GM19468 (cell line): Measurements from ENCODE around the gene SLC18B1.
A peak's percentile ranks its signal among the peaks of the same experiment; 100 is the strongest.

ENCODE experiments used
- ATAC-seq: cut with Tn5 transposase; IDR thresholded peaks from one replicate; pipeline ENCODE4 v1.9.1; 2021; ENCODE audit warnings: mild to moderate bottlenecking, moderate library complexity, moderate number of reproducible peaks; ENCODE audit not compliant: unreplicated experiment; ENCODE audit errors: extremely low read depth

Gene SLC18B1

DNA sequence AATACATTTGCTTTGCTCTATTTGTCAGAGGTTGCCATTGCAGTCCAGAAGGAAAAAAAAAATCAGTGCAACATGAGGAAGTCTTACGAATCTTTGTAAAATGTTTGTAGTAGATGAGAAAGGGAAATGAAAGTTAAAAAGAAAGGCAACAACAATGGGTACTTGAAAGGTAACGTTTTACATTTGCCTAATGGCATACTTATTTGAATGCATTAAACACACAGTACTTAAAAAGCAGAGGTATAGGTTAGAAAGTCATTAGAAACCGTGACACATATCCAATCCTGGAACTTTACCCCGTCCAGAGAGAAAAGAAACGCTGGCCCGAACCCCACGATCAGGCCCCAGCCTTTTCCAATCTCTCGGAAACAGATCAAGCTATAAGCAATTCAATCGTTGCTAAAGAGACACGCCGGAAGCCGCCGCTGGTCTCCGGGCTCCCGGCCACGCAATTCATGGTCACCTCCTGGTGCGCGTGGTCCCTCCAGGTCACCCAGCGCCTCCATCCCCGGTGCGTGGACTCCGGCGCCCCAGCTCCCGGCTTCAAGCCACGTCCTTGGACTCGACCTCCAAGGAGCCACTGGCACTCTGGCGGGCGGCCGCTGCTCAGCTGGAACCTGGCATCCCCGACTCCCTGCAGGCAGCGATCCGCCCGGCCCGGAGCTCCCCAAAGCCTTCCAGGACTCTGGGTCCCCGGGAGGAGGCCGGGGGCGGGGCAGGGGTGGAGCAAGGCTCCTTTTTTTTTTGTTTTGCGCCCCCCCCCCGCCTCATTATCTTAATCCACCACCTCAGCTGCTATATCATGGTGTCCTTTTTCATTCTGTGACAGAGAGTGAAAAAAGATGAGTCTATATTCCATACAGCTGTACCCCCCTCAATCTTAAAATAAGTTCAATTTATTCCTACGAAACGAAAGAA is at the start of gene SLC18B1:
Gene SLC18B1 (minus strand): TSS at position 687 of the 918 bp plus-strand sequence. CDS start 181 bp downstream, at position 506.
- peak; percentile 17 for ATAC-seq

DNA sequence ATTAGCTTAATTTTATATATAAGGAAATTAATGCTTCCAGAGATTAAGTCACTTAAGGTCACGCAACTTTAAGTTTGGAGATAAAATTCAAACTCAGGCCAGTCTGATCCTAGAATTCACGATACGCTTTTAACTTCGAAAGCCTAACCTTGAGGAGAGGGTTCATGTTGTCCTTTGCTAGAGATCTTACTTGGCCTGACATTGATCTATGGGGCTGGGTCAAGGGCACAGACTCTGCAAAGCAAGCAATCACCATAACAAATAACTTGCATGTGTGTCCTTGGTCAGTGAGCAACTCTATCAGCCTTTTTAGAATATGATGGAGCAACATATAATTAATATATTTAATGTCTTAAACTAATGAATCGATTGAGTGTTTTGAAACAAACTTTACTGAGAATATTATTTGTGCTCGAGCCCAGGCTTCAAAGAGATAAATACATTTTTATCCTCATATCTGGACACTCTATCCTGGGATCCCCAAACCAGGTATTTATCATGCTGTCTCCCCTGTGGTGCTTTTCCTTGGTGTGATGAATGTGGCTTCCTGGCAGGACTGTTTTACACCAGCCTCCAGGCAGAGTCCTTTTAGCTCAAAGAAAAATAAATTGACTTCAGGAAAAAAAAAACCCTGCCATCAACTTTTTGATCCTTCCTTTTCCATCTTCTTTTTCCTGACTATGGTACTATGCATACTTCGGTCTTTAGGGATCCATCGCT is 45.0 kb upstream of the SLC18B1 start:
- ATAC-seq, result no peak

DNA sequence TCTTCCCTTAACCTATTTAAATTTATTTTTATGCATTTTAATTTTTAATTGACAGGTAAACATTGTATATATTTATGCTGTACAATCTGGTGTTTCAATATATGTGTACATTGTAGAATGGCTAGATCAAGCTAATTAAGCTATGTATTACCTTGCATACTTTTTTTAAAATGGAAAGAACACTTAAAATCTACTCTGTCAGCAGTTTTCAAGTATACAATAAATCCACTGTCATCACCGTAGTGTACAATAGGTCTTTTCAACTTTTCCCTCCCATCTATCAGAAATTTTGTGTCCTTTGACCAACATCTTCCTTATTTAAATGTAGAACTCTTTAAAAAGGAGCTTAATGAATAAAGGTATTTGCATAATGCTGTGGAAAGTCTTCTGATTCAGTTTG is 43.5 kb upstream of the SLC18B1 start:
- no peak for ATAC-seq

GRCh38 chr6:132832891-132833290 is 34.5 kb upstream of the SLC18B1 start:
- no peak for ATAC-seq

GRCh38 chr6:132830334-132830751 is 31.9 kb upstream of the SLC18B1 start:
- no peak for ATAC-seq

- ATAC-seq, result no peak
These were observed 22.4 kb upstream of the SLC18B1 start for GRCh38 chr6:132820629-132821381.

GRCh38 chr6:132819405-132820161 is 21.1 kb upstream of the SLC18B1 start:
- ATAC-seq, result no peak

GRCh38 chr6:132818404-132819359 is 20.2 kb upstream of the SLC18B1 start:
- ATAC-seq, result no peak

GRCh38 chr6:132817554-132818403 is 19.3 kb upstream of the SLC18B1 start:
- ATAC-seq, result no peak

DNA sequence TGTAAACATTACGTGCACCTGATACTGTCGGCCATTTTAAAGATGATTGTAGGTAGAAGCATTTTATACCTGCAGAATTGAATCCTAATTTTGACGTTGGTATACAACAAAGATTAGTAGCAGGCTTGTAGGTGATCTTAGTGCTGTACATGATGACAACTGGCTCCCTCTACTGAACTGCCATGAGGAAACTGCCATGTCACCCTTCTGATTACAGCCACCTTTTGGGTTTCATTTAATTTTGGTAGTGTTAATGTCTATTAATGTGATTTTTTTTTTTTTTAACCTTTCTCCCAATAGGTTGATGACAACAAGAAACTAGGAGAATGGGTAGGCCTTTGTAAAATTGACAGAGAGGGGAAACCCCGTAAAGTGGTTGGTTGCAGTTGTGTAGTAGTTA is 18.2 kb upstream of the SLC18B1 start:
- ATAC-seq, result no peak

DNA sequence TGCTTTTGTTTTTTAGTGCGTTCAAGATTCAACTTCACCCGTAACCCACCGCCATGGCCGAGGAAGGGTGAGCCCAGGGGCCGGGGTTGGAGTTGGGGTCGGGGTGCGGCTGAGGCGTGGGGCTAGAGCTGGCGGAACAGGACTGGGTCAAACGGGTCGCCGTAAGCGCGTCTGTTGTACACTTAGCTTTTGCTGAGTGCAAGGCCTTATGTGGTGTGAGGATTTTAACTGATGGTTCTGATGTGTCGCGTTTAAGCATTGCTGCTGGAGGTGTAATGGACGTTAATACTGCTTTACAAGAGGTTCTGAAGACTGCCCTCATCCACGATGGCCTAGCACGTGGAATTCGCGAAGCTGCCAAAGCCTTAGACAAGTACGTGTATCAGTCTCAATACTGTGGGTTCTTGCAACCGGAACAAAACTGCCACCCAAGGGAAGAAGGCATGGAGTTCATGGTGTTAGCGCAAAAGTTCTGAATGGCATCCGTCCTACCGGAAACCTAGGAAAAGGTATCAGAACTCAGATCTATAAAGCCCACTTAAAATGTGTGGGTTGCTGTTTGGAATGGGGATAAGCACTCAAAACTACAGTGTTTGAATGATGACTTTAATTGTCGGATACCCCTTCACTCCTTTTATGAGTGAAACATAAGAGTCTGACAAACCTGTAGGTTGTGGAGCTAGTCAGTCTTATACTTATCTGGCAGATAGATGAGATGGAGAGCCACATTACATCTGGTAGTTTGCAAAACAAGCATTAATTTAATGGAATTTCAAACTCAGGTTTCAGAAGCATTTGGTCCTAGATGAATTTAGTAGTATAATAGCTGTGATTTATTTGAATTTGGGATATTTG is 16.5 kb upstream of the SLC18B1 start:
- ATAC-seq, result no peak

DNA sequence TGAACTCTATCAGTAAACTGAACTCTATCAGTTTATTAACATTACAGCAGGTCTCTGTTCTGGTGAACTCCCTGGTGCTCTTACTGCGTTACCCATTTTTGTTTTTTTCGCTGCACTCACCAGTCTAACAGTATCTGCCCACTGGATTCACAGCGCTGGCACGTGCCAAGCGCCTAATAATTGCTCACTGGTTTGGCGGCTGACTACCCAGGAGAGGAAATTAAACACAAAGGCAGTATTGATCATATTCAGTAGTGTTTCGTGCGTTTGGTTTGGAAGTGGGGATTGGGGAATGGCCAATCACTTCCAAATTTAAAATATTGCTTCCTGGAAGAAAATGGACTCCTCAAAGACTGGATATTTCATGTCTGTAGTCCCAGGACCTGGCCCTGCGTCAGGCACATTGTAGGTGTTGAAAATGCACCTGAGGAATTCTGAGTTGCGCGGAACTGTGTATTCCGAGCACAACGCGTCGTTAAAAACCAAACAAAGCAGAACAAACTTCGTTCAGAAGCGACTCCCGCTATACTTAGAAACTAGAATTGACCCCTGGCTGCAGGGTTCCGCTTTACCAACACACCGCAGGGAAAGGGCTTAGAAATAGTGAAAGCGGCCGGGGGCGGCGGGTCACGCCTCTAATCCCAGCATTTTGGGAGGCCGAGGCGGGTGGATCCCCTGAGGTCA is 14.9 kb upstream of the SLC18B1 start:
- ATAC-seq, result peak; percentile 23

DNA sequence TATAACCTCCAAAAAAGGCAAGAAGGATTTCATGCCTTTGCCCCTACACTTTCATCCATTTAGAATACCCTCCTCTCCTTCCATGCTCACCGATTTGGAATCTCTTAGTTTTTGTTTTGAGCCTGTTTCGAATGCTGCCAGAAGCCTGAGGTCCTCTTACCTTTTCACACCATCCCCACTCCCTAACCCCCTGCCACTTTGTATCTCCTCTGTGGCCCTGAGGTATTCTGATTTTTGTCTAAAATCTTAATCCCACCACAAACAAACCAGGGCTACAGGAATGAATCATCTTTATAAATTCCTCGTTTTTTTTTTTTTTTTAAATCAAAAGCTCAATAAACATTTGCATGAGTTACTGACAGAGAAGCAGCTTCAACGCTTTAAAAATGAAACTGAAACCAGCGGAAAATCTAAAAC is 14.3 kb upstream of the SLC18B1 start:
- no peak for ATAC-seq

DNA sequence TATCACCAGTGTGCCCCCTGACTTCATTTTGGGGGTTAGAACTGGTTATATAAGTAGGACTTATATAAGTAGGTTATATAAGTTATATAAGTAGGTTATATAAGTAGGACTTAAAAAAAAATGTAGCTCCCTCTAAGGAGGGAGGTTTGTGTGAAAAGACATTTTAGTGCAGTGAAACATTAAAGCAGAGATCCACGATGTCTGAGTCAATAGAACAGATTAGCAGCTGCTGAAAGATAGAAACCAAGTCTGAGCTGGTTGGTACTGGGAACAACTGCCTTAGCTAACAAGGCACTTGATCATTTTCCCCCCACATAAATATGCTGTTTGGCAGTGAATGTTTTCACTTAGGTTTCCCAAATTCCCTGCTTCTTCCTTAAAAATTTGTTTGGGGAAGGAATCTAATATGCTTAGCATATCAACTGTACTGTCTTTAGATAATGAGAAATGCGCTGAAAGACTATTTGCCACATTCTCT is 13.9 kb upstream of the SLC18B1 start:
- ATAC-seq, result no peak

- no peak for ATAC-seq
These were observed 12.8 kb upstream of the SLC18B1 start for GRCh38 chr6:132811276-132811675.

DNA sequence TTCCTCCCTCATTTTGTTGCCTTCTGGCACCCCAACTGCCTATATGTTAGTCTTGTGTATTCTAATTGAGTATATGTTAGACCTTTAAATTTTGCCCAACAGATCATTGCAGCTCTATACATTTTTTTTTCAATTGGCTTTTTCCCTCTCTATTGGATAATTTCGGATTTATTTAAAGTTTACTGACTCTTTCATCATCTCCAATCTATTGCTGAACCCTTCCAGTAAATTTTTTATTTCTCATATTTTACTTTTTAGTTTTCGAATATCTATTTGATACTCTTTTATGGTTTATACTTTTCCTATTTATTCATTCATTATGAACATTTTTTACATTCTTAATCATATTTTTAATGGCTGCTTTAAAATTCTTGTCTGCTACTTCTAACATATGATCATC is 7.1 kb upstream of the SLC18B1 start:
- ATAC-seq, result no peak
